UCSD-AML1 (cell line): ENCODE results near the gene STRA8.

ENCODE experiments used
- DNase-seq: peaks from one replicate; lab custom pipeline; 2025; ENCODE audit not compliant: unreplicated experiment; lab: John Stamatoyannopoulos, UW

The STRA8 gene

DNA sequence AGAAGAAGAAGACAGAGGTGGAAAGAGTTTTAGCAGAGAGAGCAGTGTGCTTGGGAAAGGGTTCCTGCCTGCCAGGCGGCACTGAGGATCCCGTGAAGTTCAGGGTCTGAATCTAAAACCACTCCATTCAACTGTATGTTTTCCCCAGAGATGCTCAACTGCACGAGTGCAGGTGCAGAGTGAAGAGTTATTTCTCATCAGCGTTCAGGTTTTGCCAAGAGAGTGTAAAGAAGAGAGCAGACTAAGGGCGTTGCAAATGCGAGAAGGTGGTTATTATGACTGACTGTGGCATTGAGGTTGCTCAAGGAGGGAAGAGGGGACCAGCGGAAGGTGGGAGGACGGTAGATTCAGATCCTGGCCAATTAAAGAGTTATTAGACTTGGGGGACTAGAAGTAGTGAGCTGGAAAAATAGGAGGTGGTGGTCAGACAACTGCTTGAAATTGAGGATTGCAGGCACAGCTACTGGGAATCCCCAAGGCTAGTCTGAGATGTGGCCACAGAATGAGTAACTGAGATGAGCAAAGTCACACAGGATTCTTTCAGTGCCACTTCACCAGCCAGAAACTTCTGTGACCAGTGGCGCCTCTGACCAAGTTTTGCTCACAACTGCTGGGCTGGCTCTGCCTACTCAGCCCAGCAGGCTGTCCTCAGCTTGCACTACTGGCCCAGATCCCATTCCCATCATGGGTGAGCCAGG is 29.1 kb downstream of the STRA8 start:
- DNase-seq, result no peak

DNA sequence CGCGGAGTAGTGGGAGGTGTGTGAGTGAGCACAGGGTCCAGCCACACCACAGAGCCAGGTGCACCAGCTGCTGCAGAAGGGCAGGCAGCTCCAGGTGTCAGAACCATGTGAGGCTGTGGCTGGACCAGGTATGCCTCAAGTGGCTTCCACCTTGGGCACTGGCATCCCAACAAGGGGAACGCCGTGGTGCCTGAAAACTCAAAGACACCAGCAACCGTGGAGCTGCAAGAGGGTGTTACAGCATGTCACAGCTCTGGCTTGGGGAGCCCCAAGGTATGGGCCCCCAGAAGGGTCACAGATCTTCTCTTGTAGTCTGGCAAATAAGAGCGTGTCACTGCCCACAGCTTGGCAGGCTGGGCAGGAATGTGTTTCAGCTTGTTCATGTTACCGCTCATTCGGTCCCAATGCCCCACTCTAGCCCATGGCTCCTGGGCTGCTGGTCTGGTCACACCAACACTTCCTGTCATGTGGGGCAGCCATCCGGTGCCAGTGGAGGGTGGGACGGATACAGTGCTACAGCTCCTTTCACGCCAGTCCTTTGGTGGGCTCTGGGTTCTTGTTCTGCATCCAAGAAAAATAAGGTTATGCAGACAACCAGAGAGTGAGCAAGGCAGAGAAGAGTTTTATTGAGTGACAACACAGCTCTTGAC is 29.8 kb downstream of the STRA8 start:
- no peak for DNase-seq

DNA sequence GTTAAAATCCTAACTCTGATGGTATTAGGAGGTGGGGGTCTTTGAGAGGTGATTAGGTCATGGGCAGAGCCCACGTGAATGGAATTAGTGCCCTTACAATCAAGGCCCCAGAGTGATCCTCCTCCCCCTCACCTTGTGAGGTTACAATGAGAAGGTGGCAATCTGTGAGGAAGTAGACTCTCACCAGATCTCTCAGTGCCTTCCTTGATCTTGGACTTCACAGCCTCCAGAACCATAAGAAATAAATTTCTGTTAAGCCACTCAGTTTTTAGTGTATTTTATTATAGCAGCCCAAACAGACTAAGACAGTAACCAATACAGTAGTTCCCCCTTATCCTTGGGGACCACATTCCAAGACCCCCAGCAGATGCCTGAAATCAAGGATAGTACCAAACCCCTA is 32.0 kb downstream of the STRA8 start:
- DNase-seq, result no peak

DNA sequence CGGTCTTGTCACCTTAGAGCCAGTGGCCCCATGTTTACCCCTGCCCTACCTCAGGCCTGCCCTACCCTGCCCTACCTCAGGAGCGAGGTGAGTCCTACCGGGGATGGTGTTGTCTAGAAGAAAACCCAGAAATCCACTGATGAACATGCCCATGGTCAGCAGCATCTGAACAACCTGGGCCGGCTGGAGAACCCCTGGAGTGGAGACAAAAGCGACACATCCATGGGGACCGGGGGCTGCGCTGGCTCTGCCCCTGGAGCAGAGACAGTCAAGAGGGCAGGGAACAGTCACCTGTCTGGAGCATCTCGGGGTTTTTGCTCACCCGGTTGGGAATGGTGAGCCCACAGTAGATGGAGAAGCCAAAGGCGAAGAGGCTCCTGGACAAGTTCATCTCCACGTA is 36.3 kb downstream of the STRA8 start:
- DNase-seq, result no peak

DNA sequence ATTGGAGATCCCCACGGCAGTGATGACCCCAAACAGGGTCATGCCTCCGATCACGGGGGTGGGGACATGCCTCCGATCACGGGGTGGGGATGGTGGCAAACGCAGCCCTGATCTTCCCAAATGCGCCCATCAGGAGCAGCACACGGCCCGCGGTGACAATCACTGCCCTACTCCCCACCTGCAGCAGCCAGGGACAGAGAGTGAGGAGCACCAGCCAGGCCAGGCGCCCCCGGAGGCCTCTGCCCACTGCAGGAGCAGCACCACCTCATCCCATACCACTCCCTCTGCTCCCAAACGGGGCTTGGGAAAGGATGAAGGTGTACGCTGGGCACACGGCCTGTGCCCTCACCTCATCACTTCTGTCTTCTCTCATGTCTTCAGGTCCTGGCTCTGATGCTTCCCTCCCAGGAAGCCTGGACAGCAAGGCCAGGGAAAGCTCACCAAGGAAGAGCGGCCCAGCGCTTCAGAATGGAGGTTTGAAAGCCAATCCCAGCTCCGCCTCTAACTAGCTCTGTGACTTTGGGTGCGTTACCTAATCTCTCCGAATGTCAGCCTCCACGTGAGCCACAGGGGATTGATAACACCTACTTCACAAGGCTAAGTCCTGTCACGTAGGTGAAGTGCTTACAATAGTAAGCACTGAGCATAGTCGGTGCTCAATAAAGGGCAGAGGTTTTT is 37.1 kb downstream of the STRA8 start:
- no peak for DNase-seq

DNA sequence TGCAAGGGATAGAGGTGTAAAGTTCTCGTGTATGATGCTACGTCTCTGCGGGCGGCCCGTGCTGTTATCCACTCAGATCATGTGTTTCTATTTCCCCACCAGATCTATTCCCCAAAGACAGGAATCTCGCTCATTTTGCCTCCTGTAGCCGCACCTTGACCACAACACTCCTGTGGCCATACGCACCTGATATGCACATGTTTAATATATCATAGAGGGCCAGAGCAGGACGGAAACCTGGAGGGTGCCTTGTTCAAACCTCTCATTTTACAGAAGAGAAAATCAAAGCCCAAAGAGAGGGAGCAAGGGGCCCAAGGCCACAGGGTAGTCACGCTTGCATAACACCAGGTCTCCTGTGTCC is 37.6 kb downstream of the STRA8 start:
- DNase-seq, result no peak

DNA sequence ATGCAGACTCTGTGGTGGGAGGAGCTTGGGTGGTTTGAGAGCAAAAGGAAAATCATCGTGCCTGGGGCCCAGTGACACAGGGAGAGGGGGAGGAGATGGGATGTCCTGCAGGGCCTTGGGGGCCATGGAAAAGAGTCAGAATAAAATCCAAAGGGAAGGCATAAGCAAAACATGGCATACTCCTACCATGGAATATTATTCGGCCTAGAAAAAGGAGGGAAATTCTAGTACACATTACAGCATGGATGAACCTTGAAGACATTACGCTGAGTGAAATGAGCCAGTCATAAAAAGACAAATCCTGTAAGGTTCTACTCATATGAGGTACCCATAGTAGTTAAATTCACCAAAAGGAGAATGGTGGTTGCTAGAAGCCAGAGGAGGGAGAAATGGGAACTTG is 38.7 kb downstream of the STRA8 start:
- no peak for DNase-seq

DNA sequence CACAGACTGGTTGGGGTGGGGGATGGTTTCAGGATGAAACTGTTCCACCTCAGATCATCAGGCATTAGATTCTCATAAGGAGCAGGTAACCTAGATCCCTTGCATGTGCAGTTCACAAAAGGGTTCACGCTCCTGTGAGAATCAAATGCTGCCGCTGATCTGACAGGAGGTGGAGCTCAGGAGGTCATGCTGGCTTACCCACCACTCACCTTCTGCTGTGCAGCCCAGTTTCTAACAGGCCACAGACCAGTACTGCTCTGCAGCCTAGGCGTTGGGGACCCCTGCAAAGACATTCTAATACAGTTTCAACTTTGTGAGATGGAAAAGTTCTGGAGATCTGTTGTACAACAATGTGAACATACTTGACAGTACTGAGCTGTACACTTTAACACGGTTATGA is 39.9 kb downstream of the STRA8 start:
- DNase-seq, result no peak

DNA sequence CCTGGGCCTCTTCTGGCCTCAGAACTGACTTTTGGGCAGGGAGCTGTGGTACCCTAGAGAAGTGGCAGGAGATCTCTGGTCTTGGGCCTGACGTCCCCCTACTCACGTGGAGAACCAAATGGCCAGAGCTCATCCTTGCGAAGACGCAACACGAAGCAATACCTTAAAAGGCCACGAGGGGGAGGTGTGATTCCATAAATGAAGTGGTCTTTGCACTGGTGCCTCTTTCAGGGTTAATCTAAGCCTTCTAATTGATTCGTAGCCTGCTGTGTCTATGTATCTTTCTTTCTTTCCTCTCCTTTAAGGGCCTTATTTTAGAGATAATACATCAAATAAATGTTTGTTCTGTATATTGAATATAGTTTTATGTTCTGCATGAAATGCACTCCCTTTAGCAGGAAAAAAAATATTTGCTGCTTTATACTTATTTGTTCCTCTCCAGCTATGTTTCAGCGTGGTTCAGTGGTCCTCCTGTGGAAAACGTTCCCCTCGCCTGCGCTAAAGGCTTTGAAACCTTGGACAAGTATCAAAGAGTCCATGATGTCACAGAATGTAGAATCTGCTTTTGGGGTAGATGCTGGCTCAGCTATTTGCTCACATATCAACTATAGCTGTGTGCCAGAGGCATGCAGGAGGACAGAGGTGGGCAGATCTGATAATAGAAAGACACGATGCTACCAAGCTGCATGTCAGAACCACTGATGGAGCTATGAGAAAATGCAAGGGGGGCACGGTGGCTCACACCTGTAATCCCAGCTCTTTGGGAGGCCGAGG is 41.0 kb downstream of the STRA8 start:
- DNase-seq, result peak; percentile 41

DNA sequence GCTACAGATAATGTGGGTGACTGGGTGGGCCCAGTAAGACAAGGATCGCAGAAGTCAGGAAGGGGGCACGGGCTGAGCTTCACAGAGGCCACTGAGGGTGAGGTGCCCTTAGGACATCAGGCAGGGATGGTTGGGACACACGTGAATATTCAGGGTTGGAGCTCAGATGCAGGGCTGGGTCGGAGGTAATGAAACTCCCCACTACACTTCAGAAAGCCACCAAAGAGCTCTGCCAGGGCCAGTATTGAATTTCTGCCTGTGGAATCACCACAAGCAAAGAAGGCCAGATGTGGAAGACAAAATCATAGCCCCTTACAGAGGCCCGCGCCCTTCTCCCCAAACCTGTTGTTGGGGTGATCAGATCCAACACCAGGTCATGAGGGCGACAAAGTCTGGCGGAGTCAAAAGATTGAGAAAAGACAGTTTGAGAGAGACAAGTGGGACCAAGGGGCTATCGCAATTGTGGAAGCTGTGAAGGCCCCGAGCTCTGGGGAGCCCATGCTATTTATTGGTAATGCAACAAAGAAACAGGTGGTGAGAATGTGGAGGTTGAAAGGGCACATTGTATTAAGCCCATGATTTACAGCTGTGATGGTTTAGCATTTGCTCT is 42.4 kb downstream of the STRA8 start:
- no peak for DNase-seq

DNA sequence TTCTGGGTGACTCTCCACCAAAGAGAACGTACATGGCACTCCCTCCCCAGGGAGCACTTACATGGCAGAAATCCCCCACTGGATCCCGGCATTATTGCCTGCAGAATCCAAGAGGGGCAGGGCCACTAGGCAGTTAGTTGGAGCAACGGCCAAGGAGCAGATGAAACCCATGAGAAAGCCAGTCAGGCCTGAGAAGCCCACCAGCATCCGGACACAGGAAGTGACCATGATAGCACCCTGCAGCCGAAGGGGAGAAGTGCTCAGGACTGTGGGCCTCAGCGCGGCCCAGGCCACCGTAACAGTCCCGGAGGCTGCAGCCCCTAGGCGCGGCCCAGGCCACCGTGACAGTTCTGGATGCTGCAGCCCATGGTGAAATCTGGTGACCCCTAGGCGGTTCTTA is 43.5 kb downstream of the STRA8 start:
- DNase-seq, result no peak

DNA sequence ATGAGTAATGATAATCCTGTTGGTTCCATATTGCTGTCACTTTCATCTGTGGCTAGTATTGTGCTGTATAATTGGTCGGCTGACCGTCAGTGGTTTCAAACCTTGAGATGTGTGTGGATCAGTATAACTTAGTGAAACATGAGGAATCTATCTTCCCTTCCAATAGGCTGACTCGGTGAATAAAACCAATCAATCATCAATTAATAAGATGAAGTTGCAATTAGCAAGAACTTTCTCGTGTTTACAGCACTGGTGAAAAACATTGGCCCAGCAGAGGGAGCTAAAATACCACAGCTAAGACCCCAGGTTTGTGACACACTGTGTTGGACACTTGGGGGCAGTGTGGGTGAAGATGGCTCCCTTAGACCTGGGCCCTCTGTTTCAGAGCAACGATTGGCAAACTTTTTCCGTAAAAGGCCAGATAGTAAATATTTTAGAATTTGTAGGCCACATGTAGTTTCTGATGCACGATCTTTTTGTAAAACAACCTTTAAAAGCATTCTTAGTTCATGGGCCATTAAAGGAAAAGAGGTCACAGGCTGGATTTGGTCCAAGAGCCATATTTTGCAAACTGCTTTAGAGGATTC is 47.8 kb downstream of the STRA8 start:
- peak; percentile 20 for DNase-seq

DNA sequence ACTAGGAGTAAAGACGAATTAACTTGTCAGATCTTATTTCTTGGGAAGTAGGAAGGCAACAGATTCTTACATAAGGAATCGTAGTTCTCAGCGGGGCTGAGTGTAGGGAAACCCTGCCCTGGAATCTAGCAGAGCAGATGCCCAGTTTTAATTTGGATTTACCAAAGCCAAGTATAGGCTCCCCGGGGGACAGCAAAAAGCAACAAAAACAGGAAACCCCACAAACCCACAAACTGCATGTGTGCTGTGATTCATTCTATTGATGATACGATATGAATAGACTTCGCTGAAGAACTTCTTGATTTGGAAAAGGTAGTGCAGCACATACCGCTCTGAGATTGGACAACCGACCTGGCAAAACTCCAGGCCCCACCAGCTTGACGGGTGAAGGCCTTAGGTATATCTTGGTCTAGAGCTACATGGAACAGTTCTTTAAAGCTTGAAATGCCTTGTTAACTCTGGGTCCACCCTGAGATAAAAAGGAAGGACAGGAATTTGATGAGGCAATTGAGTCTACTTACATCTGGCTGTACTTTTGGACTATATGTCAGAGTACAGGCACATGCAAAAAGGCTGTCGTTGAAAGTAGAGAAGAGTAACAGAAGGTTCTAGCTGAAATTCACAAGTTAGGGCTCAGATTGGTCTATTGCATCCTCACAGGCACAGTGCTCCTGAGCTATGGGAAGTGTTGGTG is 49.1 kb downstream of the STRA8 start:
- DNase-seq, result no peak

DNA sequence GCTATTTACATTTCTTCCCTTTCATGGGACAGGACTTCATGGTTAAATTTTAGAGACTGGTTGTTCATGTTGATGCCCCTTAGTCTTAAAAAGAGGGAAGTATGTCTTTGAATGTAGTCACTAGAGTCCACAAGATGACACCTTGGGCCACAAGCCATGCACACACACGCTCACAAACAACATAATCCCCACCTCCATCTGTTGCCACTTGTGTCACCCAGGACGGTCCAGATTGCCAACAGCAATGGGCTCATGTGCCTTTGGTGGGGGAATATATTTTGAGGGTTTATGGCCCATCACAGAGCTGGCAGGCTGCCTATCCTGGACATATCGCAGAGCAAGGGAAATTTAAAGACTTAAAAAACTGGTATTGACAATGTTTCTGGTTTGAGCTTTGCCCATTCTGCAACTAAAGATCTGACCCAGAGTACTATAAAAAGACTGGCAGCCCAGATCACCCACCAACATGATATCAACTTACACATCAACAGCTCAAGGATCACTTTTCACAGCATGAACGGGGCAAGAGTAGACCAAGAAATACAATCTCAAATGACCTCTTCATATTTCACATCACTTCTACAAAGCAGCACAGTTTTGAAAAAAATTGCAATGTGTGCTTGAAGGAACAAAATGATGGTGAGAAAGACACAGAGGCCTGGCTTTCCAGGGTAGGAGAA is 50.5 kb downstream of the STRA8 start:
- no peak for DNase-seq

DNA sequence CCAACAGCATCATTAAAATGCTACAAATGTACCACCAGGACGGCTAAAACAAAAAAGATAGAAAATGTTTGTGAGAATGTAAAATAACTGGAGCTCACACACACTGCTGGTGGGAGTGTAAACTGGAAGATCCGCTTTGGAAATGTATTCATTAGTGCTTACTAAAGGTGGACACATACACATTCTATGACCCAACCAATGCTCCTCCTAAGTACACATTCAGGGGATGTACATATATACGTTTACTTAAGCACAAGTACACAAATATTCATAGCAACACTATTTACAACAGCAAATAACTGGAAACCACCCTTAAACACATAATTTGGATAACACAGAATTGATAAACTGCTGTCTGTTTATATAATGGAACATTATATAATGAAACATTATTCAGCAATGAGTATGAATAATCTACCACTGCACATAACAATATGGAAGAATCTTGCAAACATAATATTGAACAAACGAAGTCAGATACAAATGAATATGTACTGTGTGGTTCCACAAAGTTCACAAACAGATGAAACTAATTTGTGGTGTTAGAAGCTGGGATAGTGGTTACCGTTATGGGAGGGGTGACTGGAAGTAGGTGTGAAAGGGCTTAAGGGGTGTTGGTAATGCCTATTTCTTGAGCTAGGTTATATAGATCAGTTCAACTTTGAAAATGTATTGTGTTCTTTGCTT is 52.1 kb downstream of the STRA8 start:
- no peak for DNase-seq

DNA sequence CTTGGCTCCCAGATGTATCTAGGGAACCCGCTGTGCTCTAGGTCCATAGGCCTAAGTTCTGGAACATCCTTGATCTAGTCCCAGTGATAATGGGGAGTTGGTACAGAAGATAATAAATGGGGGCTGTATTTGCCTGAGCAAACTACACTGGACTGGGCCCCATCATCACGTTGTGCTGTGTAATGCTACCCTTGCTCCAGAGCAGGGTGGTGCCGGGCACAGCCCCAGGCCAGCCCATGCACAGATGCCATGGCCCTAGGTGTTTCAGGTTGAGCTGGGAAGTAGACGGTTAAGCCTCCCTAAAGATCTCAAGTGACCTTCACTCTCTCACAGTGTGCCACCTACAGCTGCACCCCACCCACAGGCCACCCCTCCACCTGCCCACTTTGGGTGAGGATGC is 53.2 kb downstream of the STRA8 start:
- no peak for DNase-seq

DNA sequence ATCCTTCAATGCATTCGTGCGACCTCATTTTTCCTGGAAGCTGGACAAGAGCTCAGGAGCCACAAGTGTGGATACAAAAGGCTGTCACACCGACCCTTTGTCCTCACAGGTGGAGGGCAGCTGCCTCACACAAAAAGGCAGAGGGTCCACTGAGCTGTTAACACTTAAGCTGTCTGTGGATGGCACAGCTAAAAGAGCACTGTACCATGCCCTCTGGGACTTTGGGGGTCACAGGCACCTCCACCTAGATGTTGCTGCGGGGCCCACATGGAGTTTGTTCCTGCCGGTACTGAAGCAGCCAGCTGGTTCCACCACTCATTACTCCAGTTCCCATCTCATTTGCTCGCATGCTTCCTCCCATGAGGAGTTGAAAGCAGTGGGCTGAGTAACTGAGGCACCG is 57.0 kb downstream of the STRA8 start:
- DNase-seq, result no peak

DNA sequence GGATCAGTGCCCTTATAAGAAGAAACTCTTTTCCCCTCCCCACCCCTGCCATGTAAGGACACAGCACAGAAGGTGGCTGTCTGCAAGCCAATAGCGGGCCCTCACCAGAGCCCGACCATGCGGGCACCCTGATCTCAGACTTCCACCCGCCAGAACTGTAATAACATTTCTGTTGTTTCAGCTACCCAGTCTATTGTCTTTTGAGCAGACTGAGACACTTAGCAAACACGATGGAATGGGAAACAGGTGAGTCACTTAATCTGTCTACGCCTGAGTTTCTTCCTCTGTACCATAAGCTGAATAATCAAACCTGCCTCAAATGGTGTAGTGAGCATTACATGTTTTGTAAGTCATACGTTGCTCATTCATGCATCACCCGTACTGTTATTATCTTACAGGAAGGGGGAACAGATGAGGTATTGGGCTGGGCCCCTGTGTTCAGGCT is 58.2 kb downstream of the STRA8 start:
- DNase-seq, result no peak

DNA sequence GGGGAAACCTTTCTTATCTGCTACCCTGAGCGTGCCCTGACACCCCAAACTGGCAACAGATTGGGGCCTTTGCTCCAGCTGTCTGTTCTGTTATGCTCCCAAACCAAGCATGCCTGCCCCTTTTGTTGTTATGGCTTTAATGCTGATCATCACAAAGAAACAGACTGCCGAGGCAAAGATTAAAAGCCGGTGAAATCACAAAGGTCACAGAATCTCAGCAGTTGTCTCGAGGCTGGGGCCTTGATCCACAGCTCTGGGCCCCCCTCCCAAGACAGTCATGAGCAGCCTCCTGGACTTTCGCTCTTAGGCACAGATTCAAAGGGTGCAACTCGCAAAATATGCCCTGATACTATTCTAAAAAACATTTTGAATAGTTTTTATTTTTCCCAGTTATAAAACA is 65.6 kb downstream of the STRA8 start:
- DNase-seq, result no peak
